ENCODE measurements around the gene SSH2. TPM values are rescaled to one million over a fixed set of nuclear protein-coding genes. Genes with fewer than 3 reads are reported as not detected.

Gene SSH2
- total and polyA plus RNA-seq, 2 donors from 2014 or later = 19.7 to 62.5 TPM

GRCh38 chr17:29694918-29695563 lies 235.0 kb downstream of the SSH2 start:
- Histone ChIP-seq H3K4me3 (ENCODE audit: low read length in 3 of 3) (no peak overlapping the region), H3K27me3 (ENCODE audit: control insufficient read depth, insufficient read depth, low read length) (no peaks in the 10 kb centered on the region), H3K36me3 (ENCODE audit: control insufficient read depth in 2 of 3, insufficient read depth in 3 of 3, low read length in 3 of 3) (peaks cover 0 to 10% (median 2%) of the 10 kb centered on the region in 3 donors), H3K9me3 (ENCODE audit: control insufficient read depth in 2 of 3, insufficient read depth in 1 of 3, low read length in 3 of 3) (no peaks in the 10 kb centered on the region), H3K4me1 (ENCODE audit: control insufficient read depth in 2 of 3, insufficient read depth in 2 of 3, low read depth in 1 of 3, low read length in 3 of 3) (peaks cover 0 to 18% (median 13%) of the 10 kb centered on the region in 3 donors), H3K27ac (ENCODE audit: low read depth in 2 of 2, low read length in 2 of 2) (no peak overlapping the region), H3K9ac (ENCODE audit: low read length in 3 of 3) (no peak overlapping the region)
- intact Hi-C loops (cut with DNase I) = no loop called here
- no peak for TF ChIP-seq CTCF (IDR thresholded peaks at IDR 0.05; ENCODE audit: borderline replicate concordance, extremely low read depth, insufficient read depth)
- FAIRE-seq (no peak), DNase-seq (no peak)

GRCh38 chr17:29693751-29694150 lies 236.3 kb downstream of the SSH2 start:
- no peak overlapping the region for H3K27ac ChIP-seq (ENCODE audit: low read depth in 2 of 2, low read length in 2 of 2)
- H3K36me3 ChIP-seq (ENCODE audit: control insufficient read depth in 2 of 3, insufficient read depth in 3 of 3, low read length in 3 of 3) = peaks cover 0 to 10% (median 2%) of the 10 kb centered on the region in 3 donors
- FAIRE-seq = no peak
- no peaks in the 10 kb centered on the region for H3K9me3 ChIP-seq (ENCODE audit: control insufficient read depth in 2 of 3, insufficient read depth in 1 of 3, low read length in 3 of 3)
- DNase-seq = no peak
- H3K9ac ChIP-seq (ENCODE audit: low read length in 3 of 3) = no peak overlapping the region
- no peak overlapping the region for H3K4me3 ChIP-seq (ENCODE audit: low read length in 3 of 3)
- no peak for TF ChIP-seq CTCF (IDR thresholded peaks at IDR 0.05; ENCODE audit: borderline replicate concordance, extremely low read depth, insufficient read depth)
- intact Hi-C loops (cut with DNase I) = no loop called here
- H3K27me3 ChIP-seq (ENCODE audit: control insufficient read depth, insufficient read depth, low read length) = no peaks in the 10 kb centered on the region
- peaks cover 0 to 6% (median 2%) of the 10 kb centered on the region in 3 donors for H3K4me1 ChIP-seq (ENCODE audit: control insufficient read depth in 2 of 3, insufficient read depth in 2 of 3, low read depth in 1 of 3, low read length in 3 of 3)

- TF ChIP-seq CTCF (IDR thresholded peaks at IDR 0.05; ENCODE audit: borderline replicate concordance, extremely low read depth, insufficient read depth) = no peak
- H3K4me1 ChIP-seq (ENCODE audit: control insufficient read depth in 2 of 3, insufficient read depth in 2 of 3, low read depth in 1 of 3, low read length in 3 of 3) = peaks cover 0 to 6% (median 5%) of the 10 kb centered on the region in 3 donors
- FAIRE-seq (no peak), DNase-seq (no peak)
- no peaks in the 10 kb centered on the region for H3K27me3 ChIP-seq (ENCODE audit: control insufficient read depth, insufficient read depth, low read length)
- intact Hi-C loops (cut with DNase I) = no loop called here
- H3K9me3 ChIP-seq (ENCODE audit: control insufficient read depth in 2 of 3, insufficient read depth in 1 of 3, low read length in 3 of 3) = no peaks in the 10 kb centered on the region
- no peak overlapping the region for H3K9ac ChIP-seq (ENCODE audit: low read length in 3 of 3)
- H3K36me3 ChIP-seq (ENCODE audit: control insufficient read depth in 2 of 3, insufficient read depth in 3 of 3, low read length in 3 of 3) = peaks cover 0 to 2% (median 0%) of the 10 kb centered on the region in 3 donors
- H3K4me3 ChIP-seq (ENCODE audit: low read length in 3 of 3) = no peak overlapping the region
- H3K27ac ChIP-seq (ENCODE audit: low read depth in 2 of 2, low read length in 2 of 2) = no peak overlapping the region
These were observed 242.4 kb downstream of the SSH2 start for GRCh38 chr17:29687596-29687995.

Data from kidney (tissue), 14 donors.